ENCODE results near the gene ZFP92. TPM values are rescaled to one million over a fixed set of nuclear protein-coding genes. Genes with fewer than 3 reads are reported as not detected.

Gene ZFP92
- total and polyA plus RNA-seq, 2 of the 8 experiments (the other 6 are each of a cell fraction or from before 2014, with no cell fraction given), result 0.14 to 0.41 TPM

DNA sequence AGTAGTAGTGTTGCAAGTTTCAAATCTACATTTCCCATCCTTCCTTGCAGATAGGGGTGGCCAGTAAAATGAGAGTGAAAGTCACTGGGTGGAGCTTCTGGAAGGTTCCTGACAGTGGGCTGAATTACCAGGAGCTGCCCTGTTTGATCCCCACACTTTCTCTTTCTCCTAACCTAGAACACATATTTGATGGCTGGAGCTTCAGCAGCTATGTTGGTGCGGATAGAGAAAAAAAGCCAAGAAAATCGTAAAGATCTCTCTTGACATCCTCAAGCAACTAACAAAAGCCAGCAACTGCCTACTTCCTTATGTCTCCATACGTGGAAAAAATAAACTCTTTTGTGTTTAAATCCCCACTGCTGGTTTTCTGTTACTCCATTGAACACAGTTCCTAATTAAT is 45.2 kb upstream of the ZFP92 start:
- Histone ChIP-seq H3K4me1 (replicated peaks in 1 of 4; ENCODE audit: control insufficient read depth in 3 of 4, insufficient read depth in 4 of 4, low read length in 3 of 4) (no peaks in the 10 kb centered on the region), H3K18ac (ENCODE audit: extremely low read depth, low read length) (no peak overlapping the region), H2BK12ac (ENCODE audit: low read depth, low read length) (no peak overlapping the region), H3K79me1 (ENCODE audit: low read depth, low read length) (no peaks in the 10 kb centered on the region), H2AK5ac (ENCODE audit: low read depth, low read length) (no peak overlapping the region), H4K20me1 (replicated peaks in 1 of 2; ENCODE audit: control insufficient read depth in 1 of 2, insufficient read depth in 2 of 2, low read length in 2 of 2) (no peaks in the 10 kb centered on the region), H3K23me2 (ENCODE audit: low read depth, low read length) (no peaks in the 10 kb centered on the region), H3K9me3 (ENCODE audit: insufficient read depth in 2 of 2, low read depth in 1 of 2, low read length in 1 of 2) (no peaks in the 10 kb centered on the region), H3K23ac (ENCODE audit: insufficient read length) (no peak overlapping the region), H2BK15ac (ENCODE audit: low read length) (no peak overlapping the region), H3K4ac (replicated peaks; ENCODE audit: insufficient read length, low read depth, low read length) (no peak overlapping the region), H3K79me2 (ENCODE audit: control insufficient read depth in 1 of 2, insufficient read depth in 2 of 2, low read length in 2 of 2) (no peaks in the 10 kb centered on the region), H3K4me2 (ENCODE audit: insufficient read depth in 1 of 2, low read depth in 2 of 2, low read length in 2 of 2) (no peak overlapping the region), H3K14ac (ENCODE audit: insufficient read length) (no peak overlapping the region), H2AFZ (ENCODE audit: low read length) (no peak overlapping the region), H3K27me3 (replicated peaks in 1 of 4; ENCODE audit: control insufficient read depth in 3 of 4, extremely low read depth in 1 of 4, insufficient read depth in 3 of 4, low read length in 3 of 4) (no peaks in the 10 kb centered on the region), H3K27ac (ENCODE audit: low read depth, low read length) (no peak overlapping the region), H2BK120ac (replicated peaks; ENCODE audit: low read depth, low read length) (no peak overlapping the region), H4K91ac (replicated peaks; ENCODE audit: insufficient read length, low read length) (no peak overlapping the region), H3K4me3 (ENCODE audit: extremely low read depth in 1 of 4, insufficient read depth in 2 of 4, low read depth in 3 of 4, low read length in 4 of 4) (no peak overlapping the region), H2BK5ac (ENCODE audit: low read depth, low read length) (no peak overlapping the region), H3K56ac (replicated peaks; ENCODE audit: insufficient read length, low read depth, low read length) (no peak overlapping the region), H3K9ac (replicated peaks in 1 of 4; ENCODE audit: extremely low read depth in 1 of 4, low read depth in 3 of 4, low read length in 3 of 4) (no peak overlapping the region), H4K5ac (ENCODE audit: insufficient read length, low read depth, low read length) (no peak overlapping the region), H3K36me3 (ENCODE audit: control insufficient read depth in 2 of 4, insufficient read depth in 4 of 4, low read length in 3 of 4) (no peaks in the 10 kb centered on the region), H2BK20ac (ENCODE audit: low read length) (no peak overlapping the region), H4K8ac (ENCODE audit: extremely low read depth, insufficient read depth, low read length) (no peak overlapping the region)
- CTCF ChIA-PET (ENCODE audit: partially characterized antibody), result interaction anchor here (1.0 to 1.2 kb wide), 2 partner anchors 8 to 13 kb away, joined by 3 read pairs; no protein-coding TSS in a partner anchor
- FAIRE-seq, result no peak
- 93% methylated on average over 2 of the region's 3 CpGs; no CpG with 5 or more reads in 1 of the 2 experiments for WGBS, 2 experiments (ENCODE audit: extremely low coverage in 1 of 2, insufficient coverage in 1 of 2, insufficient read length in 1 of 2, insufficient replicate concordance in 2 of 2, low coverage in 1 of 2, low lambda C conversion rate in 2 of 2, missing lambda C conversion rate in 1 of 2)
- no peak for DNase-seq (ENCODE audit: low read depth in 1 of 2, low spot score in 2 of 2)
- POLR2A ChIA-PET (ENCODE audit: partially characterized antibody), result interaction anchor here (0.8 to 1.2 kb wide), 2 partner anchors 12 to 13 kb away, joined by 3 read pairs; no protein-coding TSS in a partner anchor
- TF ChIP-seq KDM4A (IDR thresholded peaks at IDR 0.05; ENCODE audit: low read depth, low read length, severe bottlenecking) (no peak), CBX5 (IDR thresholded peaks at IDR 0.05; ENCODE audit: low read depth, low read length) (no peak), CREB1 (IDR thresholded peaks at IDR 0.05) (no peak), SRF (IDR thresholded peaks at IDR 0.05; ENCODE audit: low read depth, low read length) (no peak), POU5F1 (IDR thresholded peaks at IDR 0.05; ENCODE audit: low read depth, low read length) (no peak), EZH2 (IDR thresholded peaks at IDR 0.05; ENCODE audit: low read depth, low read length, severe bottlenecking) (no peak), CHD1 (IDR thresholded peaks at IDR 0.05; ENCODE audit: low read depth, low read length) (no peak), SP4 (IDR thresholded peaks at IDR 0.05; ENCODE audit: low read length) (no peak), TBP (IDR thresholded peaks at IDR 0.05; ENCODE audit: low read depth, low read length) (no peak), POLR2AphosphoS5 (IDR thresholded peaks at IDR 0.05; ENCODE audit: low read depth, low read length) (no peak), RFX5 (IDR thresholded peaks at IDR 0.05; ENCODE audit: borderline replicate concordance, low read depth, low read length) (no peak), CHD2 (IDR thresholded peaks at IDR 0.05; ENCODE audit: low read length) (no peak), GTF2F1 (IDR thresholded peaks at IDR 0.05; ENCODE audit: borderline replicate concordance, low read depth, low read length) (no peak), BRCA1 (IDR thresholded peaks at IDR 0.05; ENCODE audit: low read depth, low read length) (no peak), HDAC6 (IDR thresholded peaks at IDR 0.05; ENCODE audit: low read depth, low read length) (no peak)
- TF ChIP-seq, protein P1, sequence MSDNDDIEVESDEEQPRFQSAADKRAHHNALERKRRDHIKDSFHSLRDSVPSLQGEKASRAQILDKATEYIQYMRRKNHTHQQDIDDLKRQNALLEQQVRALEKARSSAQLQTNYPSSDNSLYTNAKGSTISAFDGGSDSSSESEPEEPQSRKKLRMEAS (IDR thresholded peaks at IDR 0.05), result no peak

Data from H1 (cell line).